ENCODE data around the gene C12orf57. TPM values are rescaled to one million over a fixed set of nuclear protein-coding genes. Genes with fewer than 3 reads are reported as not detected.
A peak's percentile ranks its signal among the peaks of the same experiment; 100 is the strongest.

C12orf57 gene
- polyA plus RNA-seq, 4 donors: 119 to 379 (median 273) TPM

DNA sequence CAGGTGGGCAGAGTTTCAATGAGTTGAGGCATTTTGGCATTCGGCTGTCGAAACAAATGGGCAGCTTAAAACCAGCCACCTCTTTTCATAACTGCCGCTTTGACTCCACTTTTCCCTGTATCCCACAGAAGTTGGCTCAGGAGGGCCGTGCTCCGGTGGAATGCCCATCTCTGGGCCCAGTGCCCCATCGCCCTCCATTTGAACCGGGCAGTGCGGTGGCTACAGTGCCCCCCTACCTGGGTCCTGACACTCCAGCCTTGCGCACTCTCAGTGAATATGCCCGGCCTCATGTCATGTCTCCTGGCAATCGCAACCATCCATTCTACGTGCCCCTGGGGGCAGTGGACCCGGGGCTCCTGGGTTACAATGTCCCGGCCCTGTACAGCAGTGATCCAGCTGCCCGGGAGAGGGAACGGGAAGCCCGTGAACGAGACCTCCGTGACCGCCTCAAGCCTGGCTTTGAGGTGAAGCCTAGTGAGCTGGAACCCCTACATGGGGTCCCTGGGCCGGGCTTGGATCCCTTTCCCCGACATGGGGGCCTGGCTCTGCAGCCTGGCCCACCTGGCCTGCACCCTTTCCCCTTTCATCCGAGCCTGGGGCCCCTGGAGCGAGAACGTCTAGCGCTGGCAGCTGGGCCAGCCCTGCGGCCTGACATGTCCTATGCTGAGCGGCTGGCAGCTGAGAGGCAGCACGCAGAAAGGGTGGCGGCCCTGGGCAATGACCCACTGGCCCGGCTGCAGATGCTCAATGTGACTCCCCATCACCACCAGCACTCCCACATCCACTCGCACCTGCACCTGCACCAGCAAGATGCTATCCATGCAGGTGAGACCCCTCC, 5.2 kb upstream of the C12orf57 start:
- no peaks in the 10 kb centered on the region for H3K9me3 ChIP-seq (ENCODE audit: control insufficient read depth in 2 of 2, insufficient read depth in 1 of 2, low read depth in 1 of 2, low read length in 1 of 2)
- peak overlapping the region; percentile 8 to 95 (median 92) for H3K27ac ChIP-seq (ENCODE audit: low read depth in 1 of 3, low read length in 2 of 3)
- DNase-seq: no peak
- peaks cover 8 to 79% (median 10%) of the 10 kb centered on the region in 3 donors for H3K36me3 ChIP-seq (ENCODE audit: control insufficient read depth in 3 of 3, insufficient read depth in 2 of 3, low read depth in 1 of 3, low read length in 3 of 3)
- 83 to 85% (median 83%) methylated on average over 32 of the region's 32 CpGs for WGBS, 3 donors
- H3K4me3 ChIP-seq (ENCODE audit: low read depth in 1 of 3, low read length in 3 of 3): peak overlapping the region in 1 of 3 donors; percentile 63
- H3K4me1 ChIP-seq (ENCODE audit: control insufficient read depth in 3 of 3, insufficient read depth in 2 of 3, low read depth in 1 of 3, low read length in 2 of 3): peaks cover 2 to 26% (median 4%) of the 10 kb centered on the region in 3 donors
- FAIRE-seq: no peak
- no peaks in the 10 kb centered on the region for H3K27me3 ChIP-seq (ENCODE audit: control insufficient read depth in 3 of 3, insufficient read depth in 3 of 3, low read length in 3 of 3)

- WGBS, 3 donors: 37 to 69% (median 50%) methylated on average over 2 of the region's 2 CpGs
- Histone ChIP-seq H3K4me3 (ENCODE audit: low read depth in 1 of 3, low read length in 3 of 3) (no peak overlapping the region), H3K27me3 (ENCODE audit: control insufficient read depth in 3 of 3, insufficient read depth in 3 of 3, low read length in 3 of 3) (no peaks in the 10 kb centered on the region), H3K36me3 (ENCODE audit: control insufficient read depth in 3 of 3, insufficient read depth in 2 of 3, low read depth in 1 of 3, low read length in 3 of 3) (peaks cover 5 to 73% (median 7%) of the 10 kb centered on the region in 3 donors), H3K4me1 (ENCODE audit: control insufficient read depth in 3 of 3, insufficient read depth in 2 of 3, low read depth in 1 of 3, low read length in 2 of 3) (peaks cover 0 to 26% (median 4%) of the 10 kb centered on the region in 3 donors), H3K9me3 (ENCODE audit: control insufficient read depth in 2 of 2, insufficient read depth in 1 of 2, low read depth in 1 of 2, low read length in 1 of 2) (no peaks in the 10 kb centered on the region), H3K27ac (ENCODE audit: low read depth in 1 of 3, low read length in 2 of 3) (peak overlapping the region in 1 of 3 donors; percentile 11)
- no peak for FAIRE-seq
- DNase-seq: no peak
Measured at GRCh38 chr12:6939191-6939540, 4.7 kb upstream of the C12orf57 start.

- no peaks in the 10 kb centered on the region for H3K9me3 ChIP-seq (ENCODE audit: control insufficient read depth in 2 of 2, insufficient read depth in 1 of 2, low read depth in 1 of 2, low read length in 1 of 2)
- no peaks in the 10 kb centered on the region for H3K27me3 ChIP-seq (ENCODE audit: control insufficient read depth in 3 of 3, insufficient read depth in 3 of 3, low read length in 3 of 3)
- peaks cover 5 to 43% (median 8%) of the 10 kb centered on the region in 3 donors for H3K4me1 ChIP-seq (ENCODE audit: control insufficient read depth in 3 of 3, insufficient read depth in 2 of 3, low read depth in 1 of 3, low read length in 2 of 3)
- H3K36me3 ChIP-seq (ENCODE audit: control insufficient read depth in 3 of 3, insufficient read depth in 2 of 3, low read depth in 1 of 3, low read length in 3 of 3): peaks cover 0 to 59% (median 2%) of the 10 kb centered on the region in 3 donors
- no peak overlapping the region for H3K4me3 ChIP-seq (ENCODE audit: low read depth in 1 of 3, low read length in 3 of 3)
- FAIRE-seq: no peak
- no peak for DNase-seq
- 84 to 89% (median 88%) methylated on average over 12 of the region's 12 CpGs for WGBS, 3 donors
- H3K27ac ChIP-seq (ENCODE audit: low read depth in 1 of 3, low read length in 2 of 3): no peak overlapping the region
Measured at GRCh38 chr12:6941267-6941666, 2.6 kb upstream of the C12orf57 start.

- Histone ChIP-seq H3K9me3 (ENCODE audit: control insufficient read depth in 2 of 2, insufficient read depth in 1 of 2, low read depth in 1 of 2, low read length in 1 of 2) (no peaks in the 10 kb centered on the region), H3K27me3 (ENCODE audit: control insufficient read depth in 3 of 3, insufficient read depth in 3 of 3, low read length in 3 of 3) (no peaks in the 10 kb centered on the region), H3K36me3 (ENCODE audit: control insufficient read depth in 3 of 3, insufficient read depth in 2 of 3, low read depth in 1 of 3, low read length in 3 of 3) (peaks cover 0 to 54% (median 2%) of the 10 kb centered on the region in 3 donors), H3K27ac (ENCODE audit: low read depth in 1 of 3, low read length in 2 of 3) (no peak overlapping the region), H3K4me3 (ENCODE audit: low read depth in 1 of 3, low read length in 3 of 3) (no peak overlapping the region), H3K4me1 (ENCODE audit: control insufficient read depth in 3 of 3, insufficient read depth in 2 of 3, low read depth in 1 of 3, low read length in 2 of 3) (peaks cover 5 to 40% (median 8%) of the 10 kb centered on the region in 3 donors)
- 69 to 79% (median 76%) methylated on average over 12 of the region's 12 CpGs for WGBS, 3 donors
- DNase-seq: no peak
- FAIRE-seq: no peak
Measured at GRCh38 chr12:6941782-6942181, 2.0 kb upstream of the C12orf57 start.

DNA sequence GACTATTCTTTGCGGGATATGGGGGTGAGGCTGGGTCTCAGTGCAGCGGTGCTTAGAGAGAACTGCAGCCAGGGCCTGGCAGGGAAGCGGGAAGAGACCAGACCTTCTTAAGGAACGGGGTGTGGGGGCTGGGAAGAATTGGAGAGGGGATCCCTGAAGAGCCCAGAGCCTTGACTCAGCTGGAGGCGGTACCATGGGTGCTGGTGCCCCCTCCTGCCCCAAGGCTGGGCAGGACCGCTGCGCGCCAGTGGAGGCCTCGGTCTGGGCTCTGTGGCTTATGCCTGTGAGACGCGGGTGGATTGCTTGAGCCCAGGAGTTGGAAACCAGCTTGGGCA, 1.5 kb upstream of the C12orf57 start:
- 91 to 93% (median 91%) methylated on average over 11 of the region's 11 CpGs for WGBS, 3 donors
- DNase-seq (no peak), FAIRE-seq (no peak)
- H3K36me3 ChIP-seq (ENCODE audit: control insufficient read depth in 3 of 3, insufficient read depth in 2 of 3, low read depth in 1 of 3, low read length in 3 of 3): peaks cover 0 to 50% (median 2%) of the 10 kb centered on the region in 3 donors
- no peaks in the 10 kb centered on the region for H3K9me3 ChIP-seq (ENCODE audit: control insufficient read depth in 2 of 2, insufficient read depth in 1 of 2, low read depth in 1 of 2, low read length in 1 of 2)
- H3K27me3 ChIP-seq (ENCODE audit: control insufficient read depth in 3 of 3, insufficient read depth in 3 of 3, low read length in 3 of 3): no peaks in the 10 kb centered on the region
- no peak overlapping the region for H3K4me3 ChIP-seq (ENCODE audit: low read depth in 1 of 3, low read length in 3 of 3)
- H3K27ac ChIP-seq (ENCODE audit: low read depth in 1 of 3, low read length in 2 of 3): peak overlapping the region in 2 of 3 donors; percentile 16 to 99
- peaks cover 5 to 35% (median 8%) of the 10 kb centered on the region in 3 donors for H3K4me1 ChIP-seq (ENCODE audit: control insufficient read depth in 3 of 3, insufficient read depth in 2 of 3, low read depth in 1 of 3, low read length in 2 of 3)

- DNase-seq: peak; percentile 91 to 92
- Histone ChIP-seq H3K27me3 (ENCODE audit: control insufficient read depth in 3 of 3, insufficient read depth in 3 of 3, low read length in 3 of 3) (no peaks in the 10 kb centered on the region), H3K9me3 (ENCODE audit: control insufficient read depth in 2 of 2, insufficient read depth in 1 of 2, low read depth in 1 of 2, low read length in 1 of 2) (no peaks in the 10 kb centered on the region), H3K36me3 (ENCODE audit: control insufficient read depth in 3 of 3, insufficient read depth in 2 of 3, low read depth in 1 of 3, low read length in 3 of 3) (peaks cover 0 to 55% (median 2%) of the 10 kb centered on the region in 3 donors), H3K27ac (ENCODE audit: low read depth in 1 of 3, low read length in 2 of 3) (peak overlapping the region; percentile 94 to 99 (median 98)), H3K4me3 (ENCODE audit: low read depth in 1 of 3, low read length in 3 of 3) (peak overlapping the region in 1 of 3 donors; percentile 75), H3K4me1 (ENCODE audit: control insufficient read depth in 3 of 3, insufficient read depth in 2 of 3, low read depth in 1 of 3, low read length in 2 of 3) (peaks cover 5 to 31% (median 6%) of the 10 kb centered on the region in 3 donors)
- FAIRE-seq: no peak
- WGBS, 3 donors: 0 to 1% (median 1%) methylated on average over 13 of the region's 13 CpGs
Measured at GRCh38 chr12:6943389-6943721, 467 bp upstream of the C12orf57 start.

DNA sequence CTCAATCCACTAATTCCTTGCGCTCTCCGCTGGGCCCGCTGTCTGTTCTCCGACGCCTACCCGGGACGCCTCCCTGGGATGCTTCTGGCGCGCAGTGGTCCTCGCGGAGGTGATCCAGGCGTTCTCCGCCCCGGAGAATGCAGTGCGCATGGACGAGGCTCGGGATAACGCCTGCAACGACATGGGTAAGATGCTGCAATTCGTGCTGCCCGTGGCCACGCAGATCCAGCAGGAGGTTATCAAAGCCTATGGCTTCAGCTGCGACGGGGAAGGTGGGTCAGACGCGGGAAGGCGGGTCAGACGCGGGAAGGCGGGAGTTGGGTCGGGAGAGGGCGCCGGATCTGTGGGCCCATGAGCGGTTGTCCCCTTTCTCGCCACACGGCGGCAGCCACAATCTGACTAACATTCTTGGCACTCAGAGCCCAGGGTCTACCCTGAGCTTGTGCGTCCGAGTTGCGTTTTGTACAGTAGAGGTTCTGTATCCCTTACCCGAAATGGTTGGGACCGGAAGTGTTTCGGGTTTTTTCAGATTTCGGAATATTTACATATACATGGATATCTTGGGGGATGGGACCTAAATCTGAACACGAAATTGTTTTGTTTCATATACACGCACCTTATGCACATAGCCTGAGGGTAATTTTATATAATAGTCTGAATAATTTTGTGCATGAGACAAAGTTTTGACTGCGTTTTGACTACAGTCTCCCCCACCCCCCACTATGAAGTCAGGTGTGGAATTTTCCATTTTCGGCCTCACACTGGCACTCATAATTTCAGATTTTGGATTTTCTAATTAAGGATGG, 762 bp downstream of the C12orf57 start:
- DNase-seq: peak; percentile 95
- Histone ChIP-seq H3K9me3 (ENCODE audit: control insufficient read depth in 2 of 2, insufficient read depth in 1 of 2, low read depth in 1 of 2, low read length in 1 of 2) (no peaks in the 10 kb centered on the region), H3K36me3 (ENCODE audit: control insufficient read depth in 3 of 3, insufficient read depth in 2 of 3, low read depth in 1 of 3, low read length in 3 of 3) (peaks cover 0 to 43% (median 2%) of the 10 kb centered on the region in 3 donors), H3K27me3 (ENCODE audit: control insufficient read depth in 3 of 3, insufficient read depth in 3 of 3, low read length in 3 of 3) (no peaks in the 10 kb centered on the region), H3K4me3 (ENCODE audit: low read depth in 1 of 3, low read length in 3 of 3) (peak overlapping the region; percentile 46 to 75 (median 55)), H3K27ac (ENCODE audit: low read depth in 1 of 3, low read length in 2 of 3) (peak overlapping the region; percentile 94 to 99 (median 98)), H3K4me1 (ENCODE audit: control insufficient read depth in 3 of 3, insufficient read depth in 2 of 3, low read depth in 1 of 3, low read length in 2 of 3) (peaks cover 4 to 23% (median 5%) of the 10 kb centered on the region in 3 donors)
- no peak for FAIRE-seq
- 1 to 3% (median 2%) methylated on average over 48 of the region's 48 CpGs for WGBS, 3 donors

GRCh38 chr12:6945613-6946012, 1.8 kb downstream of the C12orf57 start:
- peaks cover 0 to 32% (median 2%) of the 10 kb centered on the region in 3 donors for H3K36me3 ChIP-seq (ENCODE audit: control insufficient read depth in 3 of 3, insufficient read depth in 2 of 3, low read depth in 1 of 3, low read length in 3 of 3)
- no peaks in the 10 kb centered on the region for H3K9me3 ChIP-seq (ENCODE audit: control insufficient read depth in 2 of 2, insufficient read depth in 1 of 2, low read depth in 1 of 2, low read length in 1 of 2)
- peaks cover 4 to 23% (median 5%) of the 10 kb centered on the region in 3 donors for H3K4me1 ChIP-seq (ENCODE audit: control insufficient read depth in 3 of 3, insufficient read depth in 2 of 3, low read depth in 1 of 3, low read length in 2 of 3)
- FAIRE-seq (no peak), DNase-seq (no peak)
- peak overlapping the region; percentile 82 to 99 (median 92) for H3K27ac ChIP-seq (ENCODE audit: low read depth in 1 of 3, low read length in 2 of 3)
- WGBS, 3 donors: 46 to 65% (median 50%) methylated on average over 11 of the region's 11 CpGs
- H3K4me3 ChIP-seq (ENCODE audit: low read depth in 1 of 3, low read length in 3 of 3): peak overlapping the region in 2 of 3 donors; percentile 32 to 60
- H3K27me3 ChIP-seq (ENCODE audit: control insufficient read depth in 3 of 3, insufficient read depth in 3 of 3, low read length in 3 of 3): no peaks in the 10 kb centered on the region
